ENCODE measurements around the gene CD40LG. TPM values are rescaled to one million over a fixed set of nuclear protein-coding genes. Genes with fewer than 3 reads are reported as not detected.

Gene CD40LG
- polyA plus RNA-seq, 1 donor (not counting 4 experiments of a cell fraction or from before 2014, with no cell fraction given): not detected

DNA sequence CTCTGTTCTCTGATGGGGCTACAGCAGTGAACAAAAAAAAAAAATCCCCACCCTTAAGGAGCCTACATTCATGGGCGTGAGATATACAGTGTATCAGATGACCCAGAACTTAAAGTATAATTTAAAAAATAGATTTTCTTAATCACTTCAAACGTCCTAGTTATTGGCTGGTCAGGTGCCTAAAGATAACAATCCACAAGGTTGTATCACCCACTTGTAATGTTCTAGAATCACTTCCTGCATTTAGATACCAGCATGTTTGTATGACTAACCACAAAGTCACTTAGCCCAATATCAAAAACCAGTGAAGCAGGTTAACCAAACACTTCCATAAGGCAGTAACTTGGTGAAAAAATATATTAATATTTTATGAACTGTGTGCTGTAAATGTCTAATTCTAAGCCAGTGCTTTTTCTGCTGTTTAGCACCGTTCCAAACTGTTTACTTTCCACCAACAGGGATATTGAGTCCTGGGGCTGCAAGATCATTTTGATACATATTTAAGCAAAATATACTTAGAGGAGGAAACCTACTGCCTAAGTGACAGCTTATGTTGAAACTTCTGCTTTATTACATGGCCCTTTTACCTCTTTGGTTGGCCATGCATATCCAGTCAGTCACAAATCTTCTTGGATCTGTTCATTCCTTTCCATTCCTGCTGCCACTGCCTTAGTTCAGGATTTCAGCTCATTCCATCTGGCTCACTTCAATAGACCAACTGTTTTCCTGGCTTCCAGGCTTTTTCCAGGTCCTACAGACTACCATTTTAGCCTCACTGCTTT is 43.3 kb downstream of the CD40LG start:
- dilution Hi-C loops (cut with MboI; ENCODE audit: extremely low pct_ligation_motif_present, low sequenced_read_pairs): no loop called here
- no peaks in the 10 kb centered on the region for H3K79me2 ChIP-seq (ENCODE audit: control insufficient read depth, insufficient read depth, low read length)
- H3K9me3 ChIP-seq (ENCODE audit: control insufficient read depth, low read depth, low read length): no peaks in the 10 kb centered on the region
- DNase-seq (ENCODE audit: low read depth, low spot score) (no peak), FAIRE-seq (no peak)
- H3K4me2 ChIP-seq (ENCODE audit: control insufficient read depth, extremely low read depth, insufficient read depth, low read depth, low read length): no peak overlapping the region
- H4K20me1 ChIP-seq (ENCODE audit: control insufficient read depth, extremely low read depth, insufficient read depth, low read length): no peaks in the 10 kb centered on the region
- H2AFZ ChIP-seq (ENCODE audit: control insufficient read depth, low read length): no peak overlapping the region
- no peaks in the 10 kb centered on the region for H3K27me3 ChIP-seq (ENCODE audit: control insufficient read depth, extremely low read depth, insufficient read depth, low read length)
- H3K4me3 ChIP-seq (ENCODE audit: control insufficient read depth in 2 of 3, extremely low read depth in 1 of 3, insufficient read depth in 2 of 3, low read depth in 1 of 3, low read length in 3 of 3): no peak overlapping the region
- no peak overlapping the region for H3K9ac ChIP-seq (ENCODE audit: control insufficient read depth, extremely low read depth, insufficient read depth, low read length)
- TF ChIP-seq EZH2 (IDR thresholded peaks at IDR 0.05; ENCODE audit: low read length): no peak
- TF ChIP-seq CTCF (optimal IDR thresholded peaks at IDR 0.05 in 1 of 3, IDR thresholded peaks at IDR 0.05 in 1 of 3, conservative IDR thresholded peaks at IDR 0.05 in 1 of 3; ENCODE audit: extremely low read depth in 1 of 3, insufficient read depth in 2 of 3, low read length in 3 of 3): no peak
- no peaks in the 10 kb centered on the region for H3K4me1 ChIP-seq (ENCODE audit: control insufficient read depth, extremely low read depth, insufficient read depth, low read length)
- H3K9me1 ChIP-seq (ENCODE audit: control insufficient read depth, extremely low read depth, insufficient read depth, low read length): no peaks in the 10 kb centered on the region
- H3K36me3 ChIP-seq (ENCODE audit: control insufficient read depth in 2 of 2, extremely low read depth in 1 of 2, insufficient read depth in 2 of 2, low read length in 2 of 2): no peaks in the 10 kb centered on the region
- H3K27ac ChIP-seq (ENCODE audit: control insufficient read depth, insufficient read depth, low read length): no peak overlapping the region

- FAIRE-seq: no peak
- no peak overlapping the region for H2AFZ ChIP-seq (ENCODE audit: control insufficient read depth, low read length)
- H3K4me2 ChIP-seq (ENCODE audit: control insufficient read depth, extremely low read depth, insufficient read depth, low read depth, low read length): no peak overlapping the region
- H3K27me3 ChIP-seq (ENCODE audit: control insufficient read depth, extremely low read depth, insufficient read depth, low read length): no peaks in the 10 kb centered on the region
- no peak overlapping the region for H3K9ac ChIP-seq (ENCODE audit: control insufficient read depth, extremely low read depth, insufficient read depth, low read length)
- H3K9me1 ChIP-seq (ENCODE audit: control insufficient read depth, extremely low read depth, insufficient read depth, low read length): no peaks in the 10 kb centered on the region
- H3K36me3 ChIP-seq (ENCODE audit: control insufficient read depth in 2 of 2, extremely low read depth in 1 of 2, insufficient read depth in 2 of 2, low read length in 2 of 2): no peaks in the 10 kb centered on the region
- no peak overlapping the region for H3K27ac ChIP-seq (ENCODE audit: control insufficient read depth, insufficient read depth, low read length)
- TF ChIP-seq CTCF (optimal IDR thresholded peaks at IDR 0.05 in 1 of 3, IDR thresholded peaks at IDR 0.05 in 1 of 3, conservative IDR thresholded peaks at IDR 0.05 in 1 of 3; ENCODE audit: extremely low read depth in 1 of 3, insufficient read depth in 2 of 3, low read length in 3 of 3) (no peak), EZH2 (IDR thresholded peaks at IDR 0.05; ENCODE audit: low read length) (no peak)
- no peaks in the 10 kb centered on the region for H3K79me2 ChIP-seq (ENCODE audit: control insufficient read depth, insufficient read depth, low read length)
- H4K20me1 ChIP-seq (ENCODE audit: control insufficient read depth, extremely low read depth, insufficient read depth, low read length): no peaks in the 10 kb centered on the region
- no peaks in the 10 kb centered on the region for H3K9me3 ChIP-seq (ENCODE audit: control insufficient read depth, low read depth, low read length)
- no peak for DNase-seq (ENCODE audit: low read depth, low spot score)
- dilution Hi-C loops (cut with MboI; ENCODE audit: extremely low pct_ligation_motif_present, low sequenced_read_pairs): no loop called here
- H3K4me1 ChIP-seq (ENCODE audit: control insufficient read depth, extremely low read depth, insufficient read depth, low read length): no peaks in the 10 kb centered on the region
- no peak overlapping the region for H3K4me3 ChIP-seq (ENCODE audit: control insufficient read depth in 2 of 3, extremely low read depth in 1 of 3, insufficient read depth in 2 of 3, low read depth in 1 of 3, low read length in 3 of 3)
Measured at GRCh38 chrX:136692271-136692670, 44.3 kb downstream of the CD40LG start.

Data from keratinocyte (primary cell).